Hippocampal formation (tissue), 2 donors: Measurements from ENCODE around the gene OPTN.
"Not testable (repeated sequence)": the region's sequence is repeated elsewhere in the genome, so short reads cannot be mapped to it uniquely, and the experiment has no call there.

Experiments used
- DNase-seq, 2 donors: peaks; one replicate each; lab custom pipeline; 2025; lab: John Stamatoyannopoulos, UW

The OPTN gene

GRCh38 chr10:13120786-13121499 is 21.0 kb downstream of the OPTN start:
- DNase-seq = no peak

- no peak for DNase-seq
Measured at GRCh38 chr10:13121500-13121854, 21.5 kb downstream of the OPTN start.

- DNase-seq = no peak
Measured at GRCh38 chr10:13136651-13137050, 36.7 kb downstream of the OPTN start.

GRCh38 chr10:13139150-13139549 is 39.2 kb downstream of the OPTN start:
- no peak for DNase-seq

GRCh38 chr10:13139676-13140075 is 39.7 kb downstream of the OPTN start:
- no peak for DNase-seq

- DNase-seq = no peak
Measured at GRCh38 chr10:13140627-13141190, 40.7 kb downstream of the OPTN start.

- DNase-seq = no peak
Measured at GRCh38 chr10:13143766-13144165, 43.8 kb downstream of the OPTN start.

GRCh38 chr10:13144814-13145213 is 44.9 kb downstream of the OPTN start:
- no peak for DNase-seq

GRCh38 chr10:13146379-13146778 is 46.4 kb downstream of the OPTN start:
- no peak for DNase-seq

GRCh38 chr10:13147161-13147560 is 47.2 kb downstream of the OPTN start:
- no peak for DNase-seq

GRCh38 chr10:13152296-13152695 is 52.3 kb downstream of the OPTN start:
- DNase-seq = no peak

- DNase-seq = not testable (repeated sequence)
Measured at GRCh38 chr10:13155860-13156259, 55.9 kb downstream of the OPTN start.

- DNase-seq = no peak
Measured at GRCh38 chr10:13158401-13158800, 58.4 kb downstream of the OPTN start.

- DNase-seq = peak; percentile 98 to 99
Measured at GRCh38 chr10:13160934-13161856, 61.2 kb downstream of the OPTN start, which contains the start of gene MCM10. TSS of gene MCM10 (plus strand) at chr10:13161558. CDS start at chr10:13164203, 2,645 bp downstream.

GRCh38 chr10:13161857-13162271 is 61.9 kb downstream of the OPTN start:
- DNase-seq = no peak

- no peak for DNase-seq
Measured at GRCh38 chr10:13163859-13164258, 63.9 kb downstream of the OPTN start.

GRCh38 chr10:13165177-13165576 is 65.2 kb downstream of the OPTN start:
- DNase-seq = no peak

- no peak for DNase-seq
Measured at GRCh38 chr10:13167568-13167967, 67.6 kb downstream of the OPTN start.

- DNase-seq = no peak
Measured at GRCh38 chr10:13168781-13169180, 68.8 kb downstream of the OPTN start.

GRCh38 chr10:13173616-13174015 is 73.7 kb downstream of the OPTN start:
- no peak for DNase-seq

GRCh38 chr10:13180788-13181187 is 80.8 kb downstream of the OPTN start:
- no peak for DNase-seq

GRCh38 chr10:13182424-13182823 is 82.5 kb downstream of the OPTN start:
- no peak for DNase-seq

GRCh38 chr10:13183625-13184024 is 83.7 kb downstream of the OPTN start:
- DNase-seq = no peak
